ENCODE data around the gene VAT1L.

The VAT1L gene

GRCh38 chr16:77874347-77874746 lies 86.0 kb downstream of the VAT1L start:
- H3K4me1 ChIP-seq (ENCODE audit: insufficient read depth, poor library complexity, severe bottlenecking), result peaks cover 11% of the 10 kb centered on the region
- no peak for TF ChIP-seq CTCF (IDR thresholded peaks at IDR 0.05; ENCODE audit: poor library complexity, severe bottlenecking)

GRCh38 chr16:77876776-77877175 lies 88.4 kb downstream of the VAT1L start:
- H3K4me3 ChIP-seq (ENCODE audit: severe bottlenecking), result no peak overlapping the region
- H3K27me3 ChIP-seq (ENCODE audit: insufficient read depth, poor library complexity, severe bottlenecking), result no peaks in the 10 kb centered on the region
- H3K27ac ChIP-seq (ENCODE audit: poor library complexity, severe bottlenecking), result peak overlapping the region; percentile 50
- no peak for TF ChIP-seq CTCF (IDR thresholded peaks at IDR 0.05; ENCODE audit: poor library complexity, severe bottlenecking)
- no peak for DNase-seq (ENCODE audit: low spot score)
- no peak for ATAC-seq (ENCODE audit: low read depth)
- no peaks in the 10 kb centered on the region for H3K36me3 ChIP-seq (ENCODE audit: low read depth)
- H3K9me3 ChIP-seq (ENCODE audit: severe bottlenecking), result no peaks in the 10 kb centered on the region
- peaks cover 11% of the 10 kb centered on the region for H3K4me1 ChIP-seq (ENCODE audit: insufficient read depth, poor library complexity, severe bottlenecking)

More at GRCh38 chr16:77874347-77874746, 86.0 kb downstream of the VAT1L start:
- Histone ChIP-seq H3K9me3 (ENCODE audit: severe bottlenecking) (no peaks in the 10 kb centered on the region), H3K27me3 (ENCODE audit: insufficient read depth, poor library complexity, severe bottlenecking) (no peaks in the 10 kb centered on the region), H3K36me3 (ENCODE audit: low read depth) (no peaks in the 10 kb centered on the region), H3K27ac (ENCODE audit: poor library complexity, severe bottlenecking) (no peak overlapping the region), H3K4me3 (ENCODE audit: severe bottlenecking) (no peak overlapping the region)
- ATAC-seq (ENCODE audit: low read depth) (no peak), DNase-seq (ENCODE audit: low spot score) (no peak)

- DNase-seq (ENCODE audit: low spot score) (no peak), ATAC-seq (ENCODE audit: low read depth) (peak; percentile 94)
- H3K36me3 ChIP-seq (ENCODE audit: low read depth), result no peaks in the 10 kb centered on the region
- no peak for TF ChIP-seq CTCF (IDR thresholded peaks at IDR 0.05; ENCODE audit: poor library complexity, severe bottlenecking)
- no peaks in the 10 kb centered on the region for H3K9me3 ChIP-seq (ENCODE audit: severe bottlenecking)
- peak overlapping the region; percentile 50 for H3K27ac ChIP-seq (ENCODE audit: poor library complexity, severe bottlenecking)
- H3K4me1 ChIP-seq (ENCODE audit: insufficient read depth, poor library complexity, severe bottlenecking), result peaks cover 11% of the 10 kb centered on the region
- H3K4me3 ChIP-seq (ENCODE audit: severe bottlenecking), result no peak overlapping the region
- no peaks in the 10 kb centered on the region for H3K27me3 ChIP-seq (ENCODE audit: insufficient read depth, poor library complexity, severe bottlenecking)
These were observed 89.5 kb downstream of the VAT1L start for GRCh38 chr16:77877712-77878347.

GRCh38 chr16:77881355-77882030 lies 93.1 kb downstream of the VAT1L start:
- TF ChIP-seq CTCF (IDR thresholded peaks at IDR 0.05; ENCODE audit: poor library complexity, severe bottlenecking), result no peak
- Histone ChIP-seq H3K36me3 (ENCODE audit: low read depth) (no peaks in the 10 kb centered on the region), H3K4me1 (ENCODE audit: insufficient read depth, poor library complexity, severe bottlenecking) (peaks cover 11% of the 10 kb centered on the region), H3K27me3 (ENCODE audit: insufficient read depth, poor library complexity, severe bottlenecking) (no peaks in the 10 kb centered on the region), H3K27ac (ENCODE audit: poor library complexity, severe bottlenecking) (no peak overlapping the region), H3K9me3 (ENCODE audit: severe bottlenecking) (no peaks in the 10 kb centered on the region), H3K4me3 (ENCODE audit: severe bottlenecking) (no peak overlapping the region)
- DNase-seq (ENCODE audit: low spot score) (no peak), ATAC-seq (ENCODE audit: low read depth) (no peak)

- ATAC-seq (ENCODE audit: low read depth) (no peak), DNase-seq (ENCODE audit: low spot score) (no peak)
- Histone ChIP-seq H3K4me3 (ENCODE audit: severe bottlenecking) (no peak overlapping the region), H3K36me3 (ENCODE audit: low read depth) (no peaks in the 10 kb centered on the region), H3K27me3 (ENCODE audit: insufficient read depth, poor library complexity, severe bottlenecking) (peaks cover under 1% of the 10 kb centered on the region), H3K27ac (ENCODE audit: poor library complexity, severe bottlenecking) (no peak overlapping the region), H3K4me1 (ENCODE audit: insufficient read depth, poor library complexity, severe bottlenecking) (peaks cover 7% of the 10 kb centered on the region), H3K9me3 (ENCODE audit: severe bottlenecking) (no peaks in the 10 kb centered on the region)
- TF ChIP-seq CTCF (IDR thresholded peaks at IDR 0.05; ENCODE audit: poor library complexity, severe bottlenecking), result no peak
These were observed 94.0 kb downstream of the VAT1L start for GRCh38 chr16:77882358-77882757.

All from RWPE2 (cell line).